Lung microvascular endothelial cell (primary cell): ENCODE results near the gene SBK3. TPM values are rescaled to one million over a fixed set of nuclear protein-coding genes. Genes with fewer than 3 reads are reported as not detected.
"Not testable (repeated sequence)": the region's sequence is repeated elsewhere in the genome, so short reads cannot be mapped to it uniquely, and the experiment has no call there.

Experiments used
- DNase-seq, 2 donors: peaks; one replicate each; pipeline versions ENCODE4 v3.0.0 to v3.0.0-alpha.2; 2010; ENCODE audit warnings: low read depth in 2 of 2
- total RNA-seq: library from RNA; depleted of rRNA; stranded (reverse); fragments of >200 nt; gene quantifications from 2 replicates; pipeline ENCODE4 v1.2.1, GENCODE V29; 2014

Gene SBK3
- total RNA-seq, 1 donor from 2014 or later, result 0.20 TPM

GRCh38 chr19:55519451-55520311, 25.7 kb downstream of the SBK3 start:
- DNase-seq, result peak in 1 of 2 donors; percentile 77

- peak; percentile 94 to 95 for DNase-seq
Observed at GRCh38 chr19:55516878-55517620, 28.3 kb downstream of the SBK3 start.

GRCh38 chr19:55508120-55508519, 37.2 kb downstream of the SBK3 start:
- no peak for DNase-seq

GRCh38 chr19:55504981-55505380, 40.4 kb downstream of the SBK3 start:
- no peak for DNase-seq

GRCh38 chr19:55504252-55504603, 41.1 kb downstream of the SBK3 start:
- no peak for DNase-seq

DNA sequence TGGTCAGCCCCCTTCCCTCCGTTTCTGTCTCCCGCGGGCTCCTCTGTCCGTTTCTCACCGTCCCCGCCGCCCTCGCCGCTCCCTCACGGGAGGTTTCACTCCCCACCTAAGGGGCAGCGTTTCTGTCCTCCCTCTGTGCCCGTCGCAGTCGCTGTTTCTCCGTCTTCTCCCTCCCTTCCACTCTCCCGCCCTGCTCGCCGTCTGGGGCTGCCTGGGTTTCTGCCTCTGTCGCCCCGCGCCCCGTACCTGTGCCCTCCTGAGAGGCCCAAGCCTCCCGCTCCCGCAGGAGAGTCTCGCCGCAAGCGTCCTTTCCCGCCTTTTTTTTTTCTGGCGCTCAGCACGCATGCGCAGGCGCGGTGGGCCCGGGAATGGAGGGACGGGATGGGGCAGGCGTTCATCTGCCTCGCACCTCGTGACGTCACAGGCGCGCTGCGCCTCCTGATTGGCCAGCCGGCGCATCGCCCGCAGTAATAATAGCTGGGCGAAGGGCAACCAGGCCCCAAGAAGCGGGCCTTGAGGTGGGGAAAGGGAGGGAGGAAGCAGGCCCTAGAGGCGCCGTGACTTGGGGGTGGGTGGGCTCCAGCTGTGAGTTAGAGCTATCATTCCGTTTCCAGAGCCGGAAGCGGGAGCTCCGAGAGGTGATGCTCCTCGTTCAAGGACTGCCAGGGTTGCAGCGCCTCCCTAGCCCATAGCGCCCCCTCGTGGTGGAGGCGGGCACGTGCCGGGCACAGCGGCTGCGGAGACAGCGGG, 41.7 kb downstream of the SBK3 start:
- peak; percentile 92 to 96 for DNase-seq

DNA sequence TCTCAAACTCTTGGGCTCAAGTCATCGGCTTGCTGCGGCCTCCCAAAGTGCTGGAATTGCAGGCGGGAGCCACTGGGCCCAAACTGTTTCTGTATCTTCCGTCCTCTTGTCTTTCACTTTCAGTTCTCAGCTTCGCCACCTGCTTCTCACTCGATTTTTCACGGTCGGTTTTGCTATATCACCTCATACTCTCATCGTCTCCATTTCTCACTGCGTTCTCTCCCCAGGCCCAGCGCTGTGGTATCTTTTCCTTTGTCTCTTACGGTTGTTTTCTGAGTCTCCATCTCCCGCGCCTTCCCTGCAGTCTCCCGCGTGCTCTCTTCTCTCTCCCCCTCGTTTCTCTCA, 42.2 kb downstream of the SBK3 start:
- no peak for DNase-seq

DNA sequence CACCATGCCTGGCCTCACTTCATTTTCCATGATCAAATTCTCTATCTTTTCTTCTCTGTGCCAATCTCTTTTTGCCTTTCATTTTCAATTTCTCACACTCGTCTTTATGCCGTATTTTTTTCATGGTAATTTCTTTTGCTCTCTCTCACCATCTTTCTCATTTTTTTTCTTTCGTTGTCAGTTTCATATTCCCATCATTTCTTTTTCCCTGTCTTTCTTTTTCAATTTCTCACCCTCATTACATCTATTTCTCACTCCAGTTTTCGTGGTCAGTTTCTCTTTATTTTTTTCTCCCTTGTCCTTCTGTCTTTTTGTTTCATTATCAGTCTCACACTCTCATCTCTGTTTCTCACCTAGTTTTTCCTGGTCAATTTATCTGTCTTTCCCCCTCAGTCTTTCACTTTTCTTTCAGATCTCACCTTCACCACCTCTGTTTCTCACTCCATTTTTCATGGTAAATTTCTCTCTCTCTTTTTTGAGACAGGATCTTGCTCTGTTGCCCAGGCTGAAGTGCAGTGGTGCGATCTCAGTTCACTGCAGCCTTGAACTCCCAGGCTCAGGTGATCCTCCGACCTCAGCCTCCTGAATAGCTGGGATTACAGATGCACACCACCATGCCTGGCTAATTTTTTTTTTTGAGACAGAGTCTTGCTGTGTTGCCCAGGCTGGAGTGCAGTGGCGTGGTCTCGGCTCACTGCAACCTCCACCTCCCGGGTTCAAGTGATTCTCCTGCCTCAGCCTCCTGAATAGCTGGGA, 43.0 kb downstream of the SBK3 start:
- no peak for DNase-seq

DNA sequence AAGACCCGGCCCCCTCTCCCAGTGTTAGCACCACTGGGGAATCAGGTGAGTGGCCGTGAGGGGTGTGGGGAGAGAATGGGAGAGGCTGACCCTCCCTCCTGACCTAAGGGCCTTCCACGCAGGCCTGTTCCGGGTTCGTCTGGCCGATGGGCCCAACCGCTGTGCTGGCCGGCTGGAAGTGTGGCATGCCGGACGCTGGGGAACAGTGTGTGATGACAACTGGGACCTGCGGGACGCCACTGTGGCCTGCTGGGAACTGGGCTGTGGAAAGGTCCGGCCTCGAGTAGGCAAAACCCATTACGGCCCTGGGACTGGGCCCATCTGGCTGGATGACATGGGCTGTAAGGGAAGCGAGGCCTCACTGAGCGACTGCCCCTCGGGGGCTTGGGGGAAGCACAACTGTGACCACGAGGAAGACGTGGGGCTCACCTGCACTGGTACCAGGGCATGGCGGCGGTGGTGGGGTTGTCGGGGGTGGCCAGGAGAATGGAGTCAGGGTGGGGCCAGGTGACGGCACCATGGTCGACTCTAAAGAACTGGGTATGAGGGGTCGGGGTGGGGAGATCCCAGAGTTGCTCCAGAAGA, 44.9 kb downstream of the SBK3 start:
- no peak for DNase-seq

- no peak for DNase-seq
Observed at GRCh38 chr19:55498246-55498840, 47.0 kb downstream of the SBK3 start.

- no peak for DNase-seq
Observed at GRCh38 chr19:55497763-55498162, 47.6 kb downstream of the SBK3 start.

GRCh38 chr19:55496820-55497219, 48.5 kb downstream of the SBK3 start:
- DNase-seq, result not testable (repeated sequence)

GRCh38 chr19:55495646-55496349, 49.5 kb downstream of the SBK3 start:
- no peak for DNase-seq

DNA sequence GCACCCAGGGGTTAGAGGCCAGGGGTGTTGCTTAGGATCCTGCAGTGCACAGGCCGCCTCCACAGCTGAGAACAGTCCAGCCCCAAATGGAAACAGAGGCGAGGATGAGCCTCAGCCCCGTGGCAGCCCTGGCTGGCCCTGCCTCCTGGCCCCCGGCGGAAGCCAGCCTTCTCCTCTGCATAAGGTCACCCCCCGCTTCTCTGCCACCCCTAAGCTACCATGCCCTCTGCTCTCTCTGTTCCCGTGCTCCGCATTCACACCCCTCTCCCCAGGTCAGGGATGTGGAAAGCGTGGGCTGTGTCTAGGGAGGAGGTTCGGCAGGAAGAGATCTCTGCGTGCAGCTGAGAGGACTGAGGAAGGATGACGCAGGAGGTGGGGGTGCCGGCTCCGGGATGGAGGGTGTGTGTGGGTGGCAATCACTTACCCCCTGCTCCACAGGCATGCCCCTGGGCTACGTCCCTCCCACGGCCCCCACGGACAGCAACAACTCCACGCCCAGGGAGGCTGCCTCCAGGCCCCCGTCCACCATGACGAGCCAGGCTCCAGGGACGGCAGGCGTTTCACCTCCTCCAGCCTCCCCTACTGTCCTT, 51.1 kb downstream of the SBK3 start:
- peak in 1 of 2 donors; percentile 65 for DNase-seq

DNA sequence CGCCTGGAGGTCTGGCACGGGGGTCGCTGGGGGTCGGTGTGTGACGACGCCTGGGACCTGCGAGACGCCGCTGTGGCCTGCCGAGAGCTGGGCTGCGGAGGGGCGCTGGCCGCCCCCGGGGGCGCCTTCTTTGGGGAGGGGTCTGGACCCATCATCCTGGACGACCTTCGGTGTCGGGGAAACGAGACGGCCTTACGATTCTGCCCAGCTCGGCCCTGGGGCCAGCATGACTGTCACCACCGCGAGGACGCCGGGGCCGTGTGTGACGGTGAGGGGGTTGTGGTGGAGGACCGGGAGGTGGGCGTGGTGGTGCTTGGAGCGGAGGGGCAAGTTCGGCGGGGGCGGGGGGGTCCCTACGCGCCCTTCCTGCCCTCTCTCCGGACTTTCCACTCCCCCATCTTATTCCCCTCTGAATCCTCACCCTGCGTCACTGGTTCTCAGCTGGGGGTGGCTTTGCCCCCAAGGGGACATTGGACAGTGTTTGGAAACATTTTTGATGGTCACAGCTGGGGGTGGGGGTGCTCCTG, 51.6 kb downstream of the SBK3 start:
- no peak for DNase-seq

- no peak for DNase-seq
Observed at GRCh38 chr19:55493052-55493644, 52.2 kb downstream of the SBK3 start.

- DNase-seq, result no peak
Observed at GRCh38 chr19:55492362-55492944, 52.9 kb downstream of the SBK3 start.

- DNase-seq, result no peak
Observed at GRCh38 chr19:55491546-55492360, 53.6 kb downstream of the SBK3 start.
